Measurements from ENCODE around the gene AIG1.

GRCh38 chr6:143112084-143112768 is 51.5 kb downstream of the AIG1 start:
- TF ChIP-seq GATA3 (IDR thresholded peaks at IDR 0.05; ENCODE audit: low read depth, low read length) (no peak), GATA2 (IDR thresholded peaks at IDR 0.05; ENCODE audit: low read depth, low read length) (no peak)
